Measurements from ENCODE around the gene PHLDA2.
"Not testable (repeated sequence)": the region's sequence is repeated elsewhere in the genome, so short reads cannot be mapped to it uniquely, and the experiment has no call there.

The PHLDA2 gene

DNA sequence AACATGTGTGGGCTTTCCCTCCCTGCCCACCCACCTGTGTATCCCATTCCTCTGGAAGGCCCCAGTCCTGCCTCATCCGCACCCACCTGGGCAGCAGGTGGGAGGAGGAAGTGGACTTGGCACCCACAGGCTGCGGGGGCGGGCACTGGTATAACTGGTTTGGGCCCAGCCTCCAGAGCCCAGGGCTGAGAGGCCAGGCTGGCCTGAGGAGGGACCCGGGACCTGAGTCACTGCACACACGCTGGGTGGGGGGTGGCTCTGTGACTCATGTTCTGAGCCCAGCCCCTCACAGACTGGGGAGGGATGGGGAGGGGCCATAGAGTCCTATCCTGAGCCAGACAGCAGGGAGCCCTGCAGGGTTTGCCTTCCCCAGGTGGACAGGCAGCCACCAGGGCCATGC lies 16.7 kb downstream of the PHLDA2 start:
- DNase-seq = peak; percentile 96

- DNase-seq = no peak
Measured at GRCh38 chr11:2911785-2912391, 17.3 kb downstream of the PHLDA2 start.

GRCh38 chr11:2911088-2911784 lies 18.0 kb downstream of the PHLDA2 start:
- DNase-seq = no peak

DNA sequence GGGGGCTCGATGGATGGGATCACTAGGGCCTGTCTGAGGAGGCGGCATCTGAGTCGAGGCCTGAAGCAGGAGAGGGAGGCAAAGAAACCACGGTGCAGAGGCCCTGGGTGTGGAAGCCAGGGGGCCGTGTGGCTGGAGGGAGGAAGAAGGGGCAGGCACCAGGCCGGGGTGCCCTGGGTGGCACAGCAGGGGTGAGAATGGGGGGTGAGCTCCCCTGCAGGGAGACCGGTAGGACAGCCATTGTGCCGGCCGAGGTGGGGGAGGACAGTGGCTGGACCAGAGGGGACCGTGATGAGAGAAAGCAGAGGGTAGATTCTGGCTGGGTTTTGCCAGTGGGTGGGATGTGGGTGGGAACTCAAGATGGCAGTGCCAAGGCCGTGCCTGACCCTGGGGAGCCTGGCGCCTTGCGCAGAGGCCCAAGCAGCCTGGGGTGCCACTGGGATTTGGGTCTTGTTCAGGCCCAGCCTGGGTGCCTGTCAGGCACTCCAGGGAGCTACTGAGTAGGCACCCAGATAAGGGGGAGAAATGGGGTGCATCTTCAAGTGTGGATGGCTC lies 18.7 kb downstream of the PHLDA2 start:
- DNase-seq = no peak

DNA sequence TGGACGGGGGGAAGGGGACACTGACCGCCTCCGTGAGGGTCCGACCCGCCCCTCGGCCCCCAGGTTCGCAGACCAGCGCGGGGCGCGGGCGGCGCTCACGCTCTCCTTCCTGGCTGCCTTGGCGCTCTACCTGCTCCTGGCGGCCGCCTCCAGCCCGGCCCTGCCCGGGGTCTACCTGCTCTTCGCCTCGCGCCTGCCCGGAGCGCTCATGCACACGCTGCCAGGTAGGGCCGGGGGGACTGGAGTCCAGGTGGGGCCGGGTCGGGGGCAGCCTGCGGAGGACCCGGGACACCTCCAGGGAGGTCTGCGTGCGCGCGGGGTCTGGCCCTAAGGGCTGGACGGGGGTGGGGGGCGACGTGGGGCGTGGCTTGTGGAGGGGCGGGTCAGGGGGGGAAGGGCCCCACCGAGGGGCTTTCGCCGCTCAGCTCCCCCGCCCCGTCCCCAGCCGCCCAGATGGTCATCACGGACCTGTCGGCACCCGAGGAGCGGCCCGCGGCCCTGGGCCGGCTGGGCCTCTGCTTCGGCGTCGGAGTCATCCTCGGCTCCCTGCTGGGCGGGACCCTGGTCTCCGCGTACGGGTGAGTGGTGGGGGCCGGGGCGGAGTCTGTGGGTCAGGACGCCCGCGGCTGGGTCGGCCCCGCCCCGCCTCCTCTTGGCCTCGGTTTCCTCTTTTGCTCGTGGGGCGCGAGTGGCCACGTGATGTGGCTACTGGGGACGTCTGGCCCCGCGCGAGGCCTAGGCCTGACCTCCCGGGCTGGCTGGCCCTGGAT lies 19.9 kb downstream of the PHLDA2 start:
- DNase-seq = no peak

DNA sequence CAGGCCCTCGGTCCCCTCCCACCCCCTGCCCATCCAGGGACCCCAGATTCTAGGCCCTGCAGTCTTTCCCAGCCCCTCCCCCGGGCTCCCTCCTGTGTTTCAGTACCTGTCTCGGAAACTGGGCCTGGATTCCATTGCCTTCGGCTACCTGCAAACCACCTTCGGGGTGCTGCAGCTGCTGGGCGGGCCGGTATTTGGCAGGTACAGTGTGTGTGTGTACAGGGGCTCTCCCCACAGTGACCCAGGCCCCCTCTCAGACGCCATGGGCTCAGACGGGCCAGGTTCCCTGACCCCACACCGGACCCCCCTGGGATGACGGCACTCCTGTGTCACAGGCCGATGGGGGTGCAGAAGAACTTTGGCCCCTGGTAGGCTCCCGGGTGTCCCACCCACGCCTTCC lies 21.1 kb downstream of the PHLDA2 start:
- no peak for DNase-seq

- not testable (repeated sequence) for DNase-seq
Measured at GRCh38 chr11:2905299-2905698, 23.9 kb downstream of the PHLDA2 start.

- DNase-seq = no peak
Measured at GRCh38 chr11:2904153-2905052, 24.8 kb downstream of the PHLDA2 start.

GRCh38 chr11:2903672-2904011 lies 25.6 kb downstream of the PHLDA2 start:
- no peak for DNase-seq

DNA sequence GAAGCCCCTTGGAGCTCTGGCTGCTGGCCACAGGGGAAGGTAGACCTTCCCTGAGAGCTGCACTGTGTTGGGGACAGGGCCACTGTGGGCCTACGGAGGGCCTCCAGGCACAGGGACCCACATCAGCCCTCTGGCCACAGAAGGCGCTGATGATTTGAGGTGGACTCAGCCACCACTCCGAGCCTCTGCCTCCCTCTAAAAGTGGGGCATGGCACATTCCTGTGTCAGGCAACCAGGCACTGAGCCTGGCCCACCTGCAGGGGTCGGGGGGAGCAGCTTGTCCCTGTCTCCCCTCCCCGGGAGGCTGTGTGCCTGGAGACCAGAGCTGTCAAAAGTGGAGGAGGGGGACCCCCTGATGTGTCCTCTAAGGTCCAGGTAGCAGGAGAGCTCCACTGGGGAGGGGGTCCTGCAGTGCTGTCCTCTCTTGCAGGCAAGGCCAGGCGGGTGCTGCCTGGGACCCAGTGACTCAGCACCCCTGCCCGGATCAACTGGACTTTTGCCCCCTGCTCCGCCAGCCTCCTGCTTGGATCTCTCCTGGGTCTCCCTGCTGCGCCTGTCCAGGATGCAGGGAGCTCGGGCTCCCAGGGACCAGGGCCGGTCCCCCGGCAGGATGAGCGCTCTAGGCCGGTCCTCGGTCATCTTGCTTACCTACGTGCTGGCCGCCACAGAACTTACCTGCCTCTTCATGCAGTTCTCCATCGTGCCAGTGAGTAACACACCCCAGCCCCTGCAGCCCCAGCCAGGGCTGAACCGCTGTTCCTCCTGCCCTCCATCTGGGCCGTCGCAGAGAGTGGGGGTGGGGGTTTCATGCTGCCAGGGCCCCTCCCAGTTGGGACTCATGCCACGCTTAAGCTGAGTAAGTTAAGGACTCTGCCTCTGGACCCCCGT lies 26.2 kb downstream of the PHLDA2 start:
- no peak for DNase-seq

DNA sequence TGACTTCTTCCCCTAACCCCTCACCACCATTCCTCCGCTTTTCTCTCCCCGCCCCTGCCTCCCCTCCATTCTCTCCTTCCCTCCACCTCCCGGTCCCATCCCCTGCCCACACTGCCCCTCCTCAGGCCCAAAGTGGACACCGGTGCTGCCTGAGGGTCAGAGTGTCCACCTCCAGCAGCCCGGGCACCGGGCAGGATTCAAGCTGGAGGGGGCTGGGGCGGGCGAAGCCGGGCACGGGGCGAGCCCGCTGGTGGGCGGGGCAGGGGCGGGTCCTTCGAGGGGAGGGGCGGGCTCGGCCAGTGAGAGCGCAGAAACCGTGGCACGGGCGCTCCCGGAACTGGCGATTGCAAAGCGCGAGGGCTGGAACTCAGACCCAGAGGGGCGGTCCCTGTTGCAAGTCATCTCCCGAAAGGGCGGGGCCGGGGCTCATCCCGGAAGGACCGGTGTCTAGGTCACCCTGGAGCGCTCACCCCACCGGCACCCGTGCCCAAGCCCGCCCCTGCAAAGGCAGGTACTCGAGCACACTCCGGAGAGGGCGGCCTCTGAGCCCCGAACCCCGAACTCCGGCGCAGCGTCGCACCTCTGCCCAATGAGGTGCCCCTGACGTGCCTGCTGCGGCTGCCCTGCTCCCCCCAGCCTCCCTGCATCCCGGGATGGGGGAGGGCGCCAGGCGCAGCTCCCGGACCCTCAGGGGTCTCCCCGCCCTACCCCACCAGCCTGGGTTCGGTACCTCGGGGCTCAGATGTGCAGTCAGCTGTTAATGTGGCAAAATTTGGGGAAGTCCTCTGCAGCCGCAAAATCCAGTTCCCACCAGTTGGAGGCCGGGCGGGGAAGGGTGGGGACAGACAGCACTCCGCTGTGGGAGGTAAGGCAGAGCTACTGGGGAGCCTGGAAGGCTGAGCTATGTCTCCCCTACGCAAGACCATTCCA lies 27.1 kb downstream of the PHLDA2 start:
- peak; percentile 98 for DNase-seq

- no peak for DNase-seq
Measured at GRCh38 chr11:2901196-2901796, 27.9 kb downstream of the PHLDA2 start.

GRCh38 chr11:2899080-2899783 lies 30.0 kb downstream of the PHLDA2 start:
- no peak for DNase-seq

DNA sequence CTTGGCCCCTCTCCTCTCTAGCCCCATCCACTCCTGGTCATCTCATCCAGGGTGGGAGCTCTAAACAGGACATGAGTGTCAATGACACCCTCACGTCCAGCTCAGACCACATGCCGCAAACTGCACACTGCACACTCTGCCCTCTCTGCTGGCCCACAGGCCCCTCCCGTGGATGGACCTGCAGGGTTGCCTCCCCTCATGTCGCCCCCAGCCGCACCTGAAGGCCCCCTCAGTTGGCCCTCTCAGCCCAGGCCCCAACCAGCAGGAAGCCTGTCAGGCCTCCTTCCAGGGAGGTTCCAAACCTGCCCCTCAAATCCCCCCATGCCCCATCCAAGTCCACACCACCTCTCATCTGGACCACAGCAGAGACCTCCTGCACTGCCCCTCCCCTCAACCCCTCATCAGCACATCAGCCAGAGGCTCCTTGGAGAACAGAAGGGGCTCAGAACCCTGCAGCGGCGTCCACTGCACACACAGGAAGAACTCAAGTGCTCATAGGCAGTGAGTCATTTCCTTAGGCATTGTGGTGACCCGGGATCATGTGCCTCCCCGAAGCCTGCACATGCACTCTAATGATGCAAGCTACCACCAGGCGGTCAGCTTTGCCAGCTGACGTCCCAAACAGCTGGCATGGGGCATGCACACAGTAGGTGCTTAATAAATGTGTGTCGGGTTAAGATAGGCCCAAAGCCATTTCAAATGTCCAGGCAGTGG lies 30.7 kb downstream of the PHLDA2 start:
- DNase-seq = peak; percentile 92

DNA sequence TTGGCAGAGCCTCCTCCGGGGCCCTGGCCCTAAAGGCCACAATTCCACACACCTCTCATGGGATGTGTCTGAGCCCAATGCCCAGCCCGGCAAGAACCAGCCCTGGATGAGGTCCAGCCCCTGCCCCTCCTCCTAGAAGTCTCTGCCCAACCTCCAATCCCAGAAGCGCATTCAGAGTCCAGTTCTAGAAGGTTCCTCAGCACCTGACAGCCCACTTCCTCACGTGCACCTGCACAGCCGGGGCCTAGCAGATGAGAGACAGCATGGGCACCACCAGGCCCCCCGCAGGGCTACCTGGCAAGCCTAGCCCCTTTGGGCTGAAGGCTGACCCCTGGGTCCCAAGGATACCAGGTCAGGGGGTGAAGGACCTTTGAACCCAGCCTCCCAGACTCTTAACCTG lies 32.2 kb downstream of the PHLDA2 start:
- DNase-seq = no peak

- no peak for DNase-seq
Measured at GRCh38 chr11:2896047-2896446, 33.2 kb downstream of the PHLDA2 start.

- no peak for DNase-seq
Measured at GRCh38 chr11:2893935-2894334, 35.3 kb downstream of the PHLDA2 start.

DNA sequence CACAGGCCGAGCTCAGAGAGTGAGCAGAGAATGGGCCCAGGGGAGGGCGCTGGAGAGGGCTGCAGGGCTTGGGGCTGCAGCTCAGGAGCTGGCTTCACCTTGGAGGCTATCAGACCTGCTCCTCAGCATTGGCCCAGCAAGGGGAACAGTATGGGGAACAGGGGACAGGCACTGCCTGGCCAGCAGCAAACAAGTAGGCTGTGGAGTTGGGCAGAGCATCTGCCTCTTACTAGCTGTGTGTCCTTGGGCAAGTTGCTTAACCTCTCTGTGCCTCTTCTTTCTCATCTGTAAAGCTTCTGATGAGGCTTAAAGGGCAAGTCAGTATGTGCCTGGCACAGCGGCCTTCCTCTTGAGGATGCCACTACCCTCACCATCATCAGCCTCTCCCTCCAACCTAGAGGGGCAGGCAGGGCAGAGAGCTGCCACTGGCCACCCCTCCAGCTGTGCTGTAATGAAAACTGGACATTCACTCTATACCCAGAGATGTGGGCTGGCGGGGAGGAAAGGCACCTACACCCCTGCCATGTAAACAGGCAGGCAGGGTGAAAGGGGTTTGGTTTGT lies 36.2 kb downstream of the PHLDA2 start:
- peak; percentile 82 for DNase-seq

All from 8988T (cell line).